Thyroid gland (tissue), 4 donors: ENCODE measurements around the gene NAXD.

Experiments
- CTCF ChIP-seq, 6 experiments: fragments of 200-600 bp in 3 of 6; fragments of 450-650 bp in 3 of 6; sonication (generic) in 3 of 6; IDR thresholded peaks; one replicate each; pipeline ENCODE4 v1.5.1; 2016 to 2019; ENCODE audit warnings: antibody characterized with exemption in 6 of 6, mild to moderate bottlenecking in 2 of 6, inconsistent platforms in 1 of 6, moderate library complexity in 1 of 6
- POLR2A ChIP-seq, 2 donors: fragments of 450-650 bp; IDR thresholded peaks; one replicate each; pipeline ENCODE4 v1.6.1; 2017; ENCODE audit warnings: antibody characterized with exemption in 2 of 2, mild to moderate bottlenecking in 2 of 2, moderate library complexity in 1 of 2

DNA sequence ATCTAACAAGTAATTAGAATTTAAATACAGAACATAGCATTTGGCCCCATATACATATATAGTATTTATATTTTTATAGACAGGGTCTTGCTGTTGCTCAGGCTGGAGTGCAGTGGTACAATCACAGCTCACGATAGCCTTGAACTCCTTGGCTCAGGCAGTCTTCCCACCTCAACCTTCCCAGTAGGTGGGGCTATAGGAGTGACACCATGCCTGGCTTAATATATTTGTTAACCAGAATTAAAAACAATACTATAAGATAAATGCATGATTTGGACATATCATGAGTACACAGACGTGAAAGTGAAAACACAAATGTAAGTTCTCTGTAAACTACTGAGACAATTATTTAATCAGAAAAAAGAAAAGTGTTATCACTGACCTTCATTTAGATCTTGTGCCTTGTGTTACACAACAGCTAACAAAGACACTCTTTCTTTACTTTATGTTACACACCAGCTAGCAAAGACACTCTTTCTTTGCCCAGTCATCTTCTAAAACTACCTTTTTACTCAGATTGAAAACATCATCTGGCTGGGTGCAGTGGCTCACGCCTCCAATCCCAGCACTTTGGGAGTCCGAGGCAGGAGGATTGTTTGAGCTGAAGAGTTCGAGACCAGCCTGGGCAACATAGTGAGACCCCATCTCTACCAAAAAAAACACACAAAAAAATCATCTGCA is 68.0 kb downstream of the NAXD start:
- peak in 2 of 6 experiments; percentile 29 to 42 for TF ChIP-seq CTCF (IDR thresholded peaks at IDR 0.05)
- TF ChIP-seq POLR2A (IDR thresholded peaks at IDR 0.05), result no peak
